ENCODE data around the gene TARP.

TARP gene

DNA sequence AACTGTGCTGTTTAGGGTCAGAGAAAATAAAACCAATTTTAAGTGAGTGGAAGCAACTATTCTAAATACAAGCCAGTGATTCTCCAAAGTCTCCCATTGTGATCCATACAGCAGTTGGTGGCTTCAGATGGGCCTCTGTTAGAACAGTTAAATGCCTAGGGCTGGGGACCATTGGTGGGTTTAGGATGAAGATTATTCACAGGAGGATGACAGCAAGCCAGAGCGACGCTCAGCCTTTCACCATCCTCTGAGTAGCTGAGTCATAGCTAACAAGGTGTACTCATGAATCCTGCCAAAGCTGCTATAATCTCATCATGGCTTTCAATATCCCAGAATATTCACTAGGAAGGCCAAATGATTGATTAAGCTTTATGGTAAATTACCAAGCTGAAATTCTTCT is 55.8 kb downstream of the TARP start:
- no peak for DNase-seq (ENCODE audit: low read depth in 2 of 3, low spot score in 1 of 3)

GRCh38 chr7:38215735-38216670 is 57.4 kb downstream of the TARP start:
- peak; percentile 59 to 75 (median 69) for DNase-seq (ENCODE audit: low read depth in 2 of 3, low spot score in 1 of 3)

- DNase-seq (ENCODE audit: low read depth in 2 of 3, low spot score in 1 of 3) = no peak
Measured at GRCh38 chr7:38215115-38215514, 58.3 kb downstream of the TARP start.

GRCh38 chr7:38211940-38212339 is 61.5 kb downstream of the TARP start:
- DNase-seq (ENCODE audit: low read depth in 2 of 3, low spot score in 1 of 3) = no peak

GRCh38 chr7:38211486-38211885 is 62.0 kb downstream of the TARP start:
- DNase-seq (ENCODE audit: low read depth in 2 of 3, low spot score in 1 of 3) = no peak

Measured in stimulated activated CD4-positive, alpha-beta T cell treated with anti-CD3 and anti-CD28 coated beads, Interleukin-12 subunit alpha, Interleukin-12 subunit beta, amount 100 ng/mL, for 48 hours (primary cell).